Immature natural killer cell (primary cell): ENCODE results near the gene SLC35C1. TPM values are rescaled to one million over a fixed set of nuclear protein-coding genes. Genes with fewer than 3 reads are reported as not detected.

ENCODE experiments used
- DNase-seq, 3 donors: peaks; one replicate each; pipeline ENCODE4 v3.0.0; 2022; ENCODE audit warnings: mixed read lengths in 1 of 3
- H3K27ac Mint-ChIP-seq, 6 donors: one replicate each; pipeline ENCODE4 v1.8.0; 2020; ENCODE audit warnings: mixed read lengths in 6 of 6, mild to moderate bottlenecking in 5 of 6, inconsistent platforms in 4 of 6, moderate library complexity in 3 of 6
- H3K27me3 Mint-ChIP-seq, 3 donors: one replicate each; pipeline ENCODE4 v1.8.0; 2020 to 2021; ENCODE audit warnings: low read depth in 3 of 3, mild to moderate bottlenecking in 3 of 3, mixed read lengths in 3 of 3, moderate library complexity in 3 of 3, inconsistent platforms in 1 of 3
- H3K36me3 Mint-ChIP-seq, 3 donors: one replicate each; pipeline ENCODE4 v1.8.0; 2020; ENCODE audit warnings: mixed read lengths in 3 of 3, inconsistent platforms in 2 of 3, mild to moderate bottlenecking in 2 of 3
- H3K4me1 Mint-ChIP-seq, 2 donors: one replicate each; pipeline ENCODE4 v1.8.0; 2020; ENCODE audit warnings: inconsistent platforms in 2 of 2, mild to moderate bottlenecking in 2 of 2, mixed read lengths in 2 of 2, moderate library complexity in 1 of 2
- H3K4me3 Mint-ChIP-seq, 5 donors: one replicate each; pipeline ENCODE4 v1.8.0; 2020; ENCODE audit warnings: mild to moderate bottlenecking in 5 of 5, mixed read lengths in 5 of 5, inconsistent platforms in 3 of 5, moderate library complexity in 3 of 5
- H3K9me3 Mint-ChIP-seq, 6 donors: one replicate each; pipeline ENCODE4 v1.8.0; 2020; ENCODE audit warnings: mild to moderate bottlenecking in 6 of 6, mixed read lengths in 6 of 6, inconsistent platforms in 4 of 6, moderate library complexity in 3 of 6
- polyA plus RNA-seq, 3 donors: library from polyadenylated mRNA; unstranded; fragments of 300-500 nt; fragmentation: Illumina TruSeq; gene quantifications; one replicate each; pipeline ENCODE4 v1.2.3, GENCODE V29; 2021

SLC35C1 gene
- 10 to 100 TPM in 1 of 3 donors, 1 to 10 TPM in 2; 6.4 to 11.9 (median 7.6) TPM for polyA plus RNA-seq

DNA sequence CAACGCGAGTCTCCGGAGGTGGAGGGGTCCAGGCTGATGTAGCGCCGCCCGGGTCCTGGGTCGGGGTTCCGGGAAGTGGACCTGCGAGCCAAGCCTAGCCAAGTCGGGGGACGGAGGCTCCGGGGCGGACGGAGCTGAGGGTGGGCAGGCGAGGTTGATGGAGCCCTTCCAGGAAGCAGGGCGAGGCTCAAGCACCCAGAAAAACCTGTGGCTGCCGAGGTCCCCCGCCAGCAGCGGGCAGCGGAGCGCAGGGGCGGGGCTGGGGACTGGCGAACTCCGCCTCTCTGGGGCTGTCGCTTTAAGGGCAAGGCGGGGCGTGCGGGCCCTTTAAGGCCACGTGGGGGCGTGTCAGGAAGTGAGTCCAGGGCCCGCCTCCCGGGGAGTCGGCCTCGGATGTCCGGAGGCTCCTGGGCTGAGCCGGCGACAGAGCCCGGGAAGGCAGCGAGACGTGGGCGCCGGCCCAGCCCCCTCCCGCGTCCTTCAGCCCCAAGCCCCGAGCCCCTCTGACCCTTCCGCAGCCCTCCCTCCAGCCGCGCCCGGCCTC lies at the start of gene SLC35C1:
Gene SLC35C1 (plus strand): TSS at position 389 of the 544 bp plus-strand sequence. CDS start 653 bp downstream, outside the sequence.
- no peaks in the 10 kb centered on the region for H3K9me3 Mint-ChIP-seq
- peak within 1 kb of the TSS; percentile 74 to 92 (median 87) for H3K27ac Mint-ChIP-seq
- peaks cover 0 to 5% (median 0%) of the 10 kb centered on the region in 3 donors for H3K36me3 Mint-ChIP-seq
- DNase-seq = peak; percentile 92 to 94 (median 93)
- H3K27me3 Mint-ChIP-seq = peaks cover 2 to 5% (median 5%) of the 10 kb centered on the region in 3 donors
- peaks cover 35 to 43% of the 10 kb centered on the region in 2 donors for H3K4me1 Mint-ChIP-seq
- H3K4me3 Mint-ChIP-seq = peak within 1 kb of the TSS; percentile 82 to 95 (median 92)

DNA sequence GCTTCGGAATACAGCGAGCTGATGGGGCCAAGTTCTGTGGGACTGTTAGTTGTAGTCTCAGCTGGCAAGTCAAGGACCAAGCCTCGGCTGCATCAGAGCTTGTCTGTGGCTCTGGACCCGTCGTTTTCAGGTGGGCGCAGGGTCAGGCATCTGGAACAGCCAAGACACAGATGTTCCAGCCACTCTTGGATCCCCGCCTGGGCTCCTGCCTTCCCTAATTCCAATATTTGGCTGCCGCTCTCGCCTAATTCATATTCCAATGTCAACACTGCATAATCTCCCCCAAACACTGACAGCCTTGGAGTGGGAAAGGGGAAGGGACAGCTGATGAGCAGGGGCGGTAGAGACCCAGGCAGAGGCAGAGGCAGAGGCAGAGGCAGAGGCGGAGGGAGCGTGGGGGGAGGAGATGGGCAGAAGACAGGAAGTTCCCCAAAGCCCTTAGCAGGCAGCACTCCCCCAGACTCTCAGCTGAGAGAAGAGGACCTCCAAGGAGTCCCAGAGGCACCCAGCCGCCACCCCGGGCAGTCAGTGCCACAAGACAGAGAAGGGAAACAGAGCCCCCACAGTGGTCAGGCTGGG lies 49.6 kb upstream of the SLC35C1 start:
- no peak for DNase-seq
- no peaks in the 10 kb centered on the region for H3K36me3 Mint-ChIP-seq
- no peak overlapping the region for H3K4me3 Mint-ChIP-seq
- no peaks in the 10 kb centered on the region for H3K9me3 Mint-ChIP-seq
- peaks cover 5 to 13% (median 10%) of the 10 kb centered on the region in 3 donors for H3K27me3 Mint-ChIP-seq
- no peaks in the 10 kb centered on the region for H3K4me1 Mint-ChIP-seq
- no peak overlapping the region for H3K27ac Mint-ChIP-seq

DNA sequence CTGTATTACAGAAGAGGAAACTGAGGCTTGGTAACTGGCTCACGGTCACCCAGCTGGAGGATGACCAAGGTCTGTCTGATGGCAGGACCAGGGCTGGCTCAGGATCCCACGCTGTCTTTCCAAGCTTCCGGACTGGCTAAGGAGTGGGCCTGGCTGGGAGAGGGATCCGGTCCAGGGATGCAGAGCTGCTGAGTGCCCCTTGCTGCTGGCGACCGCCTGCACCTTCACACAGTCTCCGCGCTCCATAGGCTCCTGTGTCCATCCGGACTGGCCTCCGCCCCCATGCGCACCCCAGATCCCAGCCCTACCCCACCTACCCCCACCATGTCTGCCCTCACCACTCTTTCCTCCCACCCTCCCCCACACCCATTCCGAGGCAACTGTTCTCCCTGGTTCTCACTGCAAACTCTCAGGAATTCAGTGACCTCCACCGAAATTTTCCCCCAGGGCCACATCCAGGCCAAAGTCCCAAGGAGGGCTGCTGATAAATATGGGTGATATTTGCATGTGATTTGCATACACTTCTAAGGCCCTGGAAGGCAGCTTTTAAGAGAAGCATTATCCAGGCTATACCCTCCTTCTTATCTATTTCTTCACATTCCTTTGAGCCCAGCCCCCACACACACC lies 48.5 kb upstream of the SLC35C1 start:
- no peaks in the 10 kb centered on the region for H3K36me3 Mint-ChIP-seq
- H3K9me3 Mint-ChIP-seq = no peaks in the 10 kb centered on the region
- DNase-seq = no peak
- no peak overlapping the region for H3K27ac Mint-ChIP-seq
- peaks cover 5 to 8% (median 7%) of the 10 kb centered on the region in 3 donors for H3K27me3 Mint-ChIP-seq
- H3K4me3 Mint-ChIP-seq = no peak overlapping the region
- H3K4me1 Mint-ChIP-seq = no peaks in the 10 kb centered on the region

DNA sequence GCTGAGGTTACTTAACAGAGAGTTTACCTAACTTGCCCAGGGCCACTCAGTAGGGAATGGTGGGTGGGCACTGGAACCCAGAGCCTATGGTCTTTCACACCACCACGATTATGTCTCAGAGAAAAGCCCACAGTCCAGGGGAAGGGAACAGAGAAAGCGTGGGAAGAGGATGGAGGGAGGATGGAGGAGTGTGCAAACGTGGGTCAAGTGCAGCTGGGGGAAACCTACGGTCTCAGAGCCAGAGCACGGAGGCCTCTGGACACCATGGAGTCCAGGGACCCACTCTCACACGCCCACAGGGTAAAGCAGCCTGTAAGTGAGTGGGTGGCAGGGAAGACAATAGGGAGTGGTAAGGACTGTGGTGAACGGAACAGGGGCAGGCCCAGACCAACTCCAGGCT lies 47.3 kb upstream of the SLC35C1 start:
- Mint-ChIP-seq H3K27ac (no peak overlapping the region), H3K4me1 (no peaks in the 10 kb centered on the region)
- DNase-seq = no peak

DNA sequence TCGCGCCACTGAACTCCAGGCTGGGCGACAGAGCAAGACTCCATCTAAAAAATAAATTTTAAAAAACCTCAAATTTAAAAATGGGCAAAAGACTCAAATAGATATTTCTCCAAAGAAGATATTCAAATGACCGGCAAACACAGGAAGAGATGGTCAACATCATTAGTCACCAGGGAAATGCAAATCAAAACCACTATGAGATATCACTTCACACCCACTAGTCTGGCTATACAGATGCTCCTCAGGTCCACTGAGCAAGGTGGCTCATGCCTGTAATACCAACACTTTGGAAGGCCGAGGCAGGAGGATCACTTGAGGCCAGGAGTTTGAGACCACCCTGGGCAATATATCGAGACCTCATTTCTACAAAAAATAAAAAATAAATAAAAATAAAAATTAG lies 43.3 kb upstream of the SLC35C1 start:
- H3K4me3 Mint-ChIP-seq = no peak overlapping the region
- no peak for DNase-seq
- H3K4me1 Mint-ChIP-seq = no peaks in the 10 kb centered on the region
- H3K9me3 Mint-ChIP-seq = no peaks in the 10 kb centered on the region
- H3K36me3 Mint-ChIP-seq = no peaks in the 10 kb centered on the region
- H3K27me3 Mint-ChIP-seq = peaks cover 2 to 22% (median 7%) of the 10 kb centered on the region in 3 donors
- no peak overlapping the region for H3K27ac Mint-ChIP-seq

More for the DNA sequence above, 47.3 kb upstream of the SLC35C1 start:
- Mint-ChIP-seq H3K36me3 (no peaks in the 10 kb centered on the region), H3K27me3 (peaks cover 5 to 7% (median 6%) of the 10 kb centered on the region in 3 donors), H3K4me3 (no peak overlapping the region), H3K9me3 (no peaks in the 10 kb centered on the region)

DNA sequence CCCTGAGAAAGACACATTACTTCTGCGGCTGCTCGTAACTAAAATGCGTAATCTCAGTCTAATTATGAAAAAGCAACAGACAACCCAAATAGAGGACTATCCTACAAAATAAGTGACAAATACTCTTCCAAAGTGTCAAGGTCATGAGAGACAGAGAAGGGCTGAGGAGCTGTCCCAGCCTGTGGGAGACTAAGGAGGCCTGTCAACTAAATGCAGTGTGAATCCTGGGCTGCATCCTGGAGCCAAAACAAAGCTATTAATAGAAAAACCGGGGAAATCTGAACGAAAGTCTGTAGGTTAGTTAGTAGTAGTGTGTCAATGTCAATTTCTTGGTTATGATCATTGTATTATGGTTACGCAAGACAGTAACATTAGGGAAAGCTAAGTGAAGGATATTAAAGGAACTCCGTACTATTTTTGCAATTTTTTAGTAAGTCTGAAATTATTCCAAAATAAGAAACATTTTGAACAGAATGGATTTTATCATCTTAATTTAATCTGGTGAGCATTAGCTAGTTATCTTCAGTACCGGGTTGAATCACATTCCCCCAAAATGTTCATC lies 39.8 kb upstream of the SLC35C1 start:
- Mint-ChIP-seq H3K9me3 (no peaks in the 10 kb centered on the region), H3K4me3 (no peak overlapping the region), H3K36me3 (no peaks in the 10 kb centered on the region), H3K27ac (no peak overlapping the region), H3K27me3 (peaks cover 0 to 18% (median 7%) of the 10 kb centered on the region in 3 donors), H3K4me1 (no peaks in the 10 kb centered on the region)
- no peak for DNase-seq

DNA sequence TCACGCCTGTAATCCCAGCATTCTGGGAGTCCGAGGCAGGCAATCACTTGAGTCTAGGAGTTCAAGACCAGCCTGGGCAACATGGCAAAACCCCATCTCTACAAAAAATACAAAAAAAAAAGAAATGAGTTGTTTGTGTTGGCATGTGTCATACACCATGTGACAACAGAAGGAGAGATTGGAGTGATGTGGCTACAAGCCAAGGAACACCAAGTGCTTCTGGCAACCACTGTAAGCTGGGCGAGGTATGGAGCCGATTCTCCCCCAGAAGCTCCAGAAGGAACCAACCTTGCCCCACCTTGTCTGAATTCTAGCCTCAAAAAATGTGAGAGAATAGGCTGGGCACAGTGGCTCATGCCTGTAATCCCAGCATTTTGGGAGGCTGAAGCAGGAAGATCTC lies 39.1 kb upstream of the SLC35C1 start:
- peaks cover 2% of the 10 kb centered on the region in 2 donors for H3K4me1 Mint-ChIP-seq
- no peak for DNase-seq
- no peaks in the 10 kb centered on the region for H3K9me3 Mint-ChIP-seq
- H3K27ac Mint-ChIP-seq = no peak overlapping the region
- H3K36me3 Mint-ChIP-seq = no peaks in the 10 kb centered on the region
- peaks cover 0 to 18% (median 7%) of the 10 kb centered on the region in 3 donors for H3K27me3 Mint-ChIP-seq
- H3K4me3 Mint-ChIP-seq = no peak overlapping the region

DNA sequence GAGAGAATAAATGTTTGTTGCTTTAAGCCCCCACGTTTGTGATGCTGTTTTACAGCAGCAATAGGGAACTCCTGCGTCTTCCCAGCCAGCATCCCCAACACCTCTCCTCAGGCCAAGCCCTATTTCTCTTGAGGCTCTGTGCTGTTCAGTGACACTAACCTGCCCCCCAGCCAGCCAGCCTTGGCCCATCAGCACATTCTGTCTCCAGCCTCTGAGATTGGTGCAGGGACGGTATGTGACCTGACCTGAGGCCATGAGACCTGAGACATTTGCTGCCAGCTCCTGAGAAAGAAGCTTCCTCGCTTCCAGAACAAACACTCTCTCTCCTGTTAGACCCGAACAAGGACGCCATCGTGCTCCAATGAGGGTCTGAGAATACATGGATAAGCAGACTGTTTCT lies 38.5 kb upstream of the SLC35C1 start:
- no peak for DNase-seq
- Mint-ChIP-seq H3K27ac (no peak overlapping the region), H3K36me3 (no peaks in the 10 kb centered on the region), H3K4me3 (no peak overlapping the region), H3K4me1 (peaks cover 7 to 8% of the 10 kb centered on the region in 2 donors), H3K27me3 (peaks cover 0 to 18% (median 9%) of the 10 kb centered on the region in 3 donors), H3K9me3 (no peaks in the 10 kb centered on the region)

DNA sequence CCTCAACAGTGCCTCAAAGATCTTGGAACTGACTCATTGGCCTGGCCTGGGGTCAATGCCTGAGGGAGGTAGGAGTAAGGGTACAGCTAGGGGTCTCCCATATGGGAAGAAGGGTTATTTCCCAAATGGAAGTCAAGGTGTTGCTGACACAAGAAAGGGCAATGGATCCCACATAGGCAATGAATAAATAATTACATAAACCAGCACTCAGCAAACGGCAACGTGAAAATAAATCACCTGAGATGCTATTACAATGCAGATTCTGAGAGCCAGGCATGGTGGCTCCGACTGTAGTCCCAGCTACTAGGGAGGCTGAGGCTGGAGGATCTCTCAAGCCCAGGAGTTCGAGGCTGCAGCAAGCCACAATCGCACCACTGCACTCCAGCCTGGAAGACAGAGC lies 36.5 kb upstream of the SLC35C1 start:
- H3K27ac Mint-ChIP-seq = no peak overlapping the region
- H3K27me3 Mint-ChIP-seq = peaks cover 0 to 9% (median 8%) of the 10 kb centered on the region in 3 donors
- no peaks in the 10 kb centered on the region for H3K36me3 Mint-ChIP-seq
- no peaks in the 10 kb centered on the region for H3K9me3 Mint-ChIP-seq
- H3K4me1 Mint-ChIP-seq = peaks cover 16 to 21% of the 10 kb centered on the region in 2 donors
- H3K4me3 Mint-ChIP-seq = no peak overlapping the region
- DNase-seq = no peak

DNA sequence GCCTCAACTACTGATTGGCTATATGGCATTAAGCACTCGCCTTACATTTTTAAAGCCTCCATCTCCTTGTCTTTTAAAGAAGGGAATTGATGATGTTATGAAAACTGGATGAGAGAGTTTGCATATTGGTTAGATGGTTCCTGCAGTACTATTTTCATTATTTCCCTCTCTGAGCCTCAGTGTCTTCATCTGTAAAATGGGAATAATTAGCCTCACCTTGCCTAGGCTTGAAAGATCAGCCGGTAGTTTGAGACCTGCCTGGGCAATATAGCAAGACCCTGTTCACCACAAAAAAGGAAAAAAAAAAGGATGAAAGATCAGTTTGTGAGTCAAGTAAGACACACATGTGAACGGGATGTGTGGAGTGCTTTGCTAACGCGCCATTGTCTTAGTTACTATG lies 35.0 kb upstream of the SLC35C1 start:
- Mint-ChIP-seq H3K9me3 (no peaks in the 10 kb centered on the region), H3K4me3 (peak overlapping the region in 3 of 5 donors; percentile 7 to 24 (median 13)), H3K36me3 (no peaks in the 10 kb centered on the region), H3K27me3 (peaks cover 2 to 6% (median 6%) of the 10 kb centered on the region in 3 donors), H3K27ac (no peak overlapping the region), H3K4me1 (peaks cover 16 to 21% of the 10 kb centered on the region in 2 donors)
- DNase-seq = no peak

DNA sequence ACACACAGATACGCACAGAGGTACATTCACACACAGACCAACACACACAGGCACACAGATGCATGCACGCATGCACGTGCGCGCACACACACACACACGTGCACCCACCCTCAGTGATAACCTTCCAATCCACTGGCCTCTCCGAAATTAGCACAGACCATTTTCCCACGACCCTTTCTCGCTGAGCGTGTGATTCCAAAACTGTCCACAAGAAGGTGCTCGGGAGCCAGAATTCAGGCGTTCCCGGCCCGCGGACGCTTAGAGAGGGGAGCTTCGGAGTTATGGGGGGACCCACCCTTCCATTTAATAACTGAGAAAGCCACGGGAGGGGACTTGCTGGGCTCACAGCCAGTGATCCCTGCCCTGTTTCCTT lies 33.8 kb upstream of the SLC35C1 start:
- peak; percentile 45 to 64 (median 57) for DNase-seq
- Mint-ChIP-seq H3K4me3 (peak overlapping the region; percentile 92 to 96 (median 94)), H3K27me3 (peaks cover 2 to 4% (median 2%) of the 10 kb centered on the region in 3 donors), H3K27ac (peak overlapping the region; percentile 42 to 91 (median 82)), H3K36me3 (no peaks in the 10 kb centered on the region), H3K9me3 (no peaks in the 10 kb centered on the region), H3K4me1 (peaks cover 16 to 21% of the 10 kb centered on the region in 2 donors)

DNA sequence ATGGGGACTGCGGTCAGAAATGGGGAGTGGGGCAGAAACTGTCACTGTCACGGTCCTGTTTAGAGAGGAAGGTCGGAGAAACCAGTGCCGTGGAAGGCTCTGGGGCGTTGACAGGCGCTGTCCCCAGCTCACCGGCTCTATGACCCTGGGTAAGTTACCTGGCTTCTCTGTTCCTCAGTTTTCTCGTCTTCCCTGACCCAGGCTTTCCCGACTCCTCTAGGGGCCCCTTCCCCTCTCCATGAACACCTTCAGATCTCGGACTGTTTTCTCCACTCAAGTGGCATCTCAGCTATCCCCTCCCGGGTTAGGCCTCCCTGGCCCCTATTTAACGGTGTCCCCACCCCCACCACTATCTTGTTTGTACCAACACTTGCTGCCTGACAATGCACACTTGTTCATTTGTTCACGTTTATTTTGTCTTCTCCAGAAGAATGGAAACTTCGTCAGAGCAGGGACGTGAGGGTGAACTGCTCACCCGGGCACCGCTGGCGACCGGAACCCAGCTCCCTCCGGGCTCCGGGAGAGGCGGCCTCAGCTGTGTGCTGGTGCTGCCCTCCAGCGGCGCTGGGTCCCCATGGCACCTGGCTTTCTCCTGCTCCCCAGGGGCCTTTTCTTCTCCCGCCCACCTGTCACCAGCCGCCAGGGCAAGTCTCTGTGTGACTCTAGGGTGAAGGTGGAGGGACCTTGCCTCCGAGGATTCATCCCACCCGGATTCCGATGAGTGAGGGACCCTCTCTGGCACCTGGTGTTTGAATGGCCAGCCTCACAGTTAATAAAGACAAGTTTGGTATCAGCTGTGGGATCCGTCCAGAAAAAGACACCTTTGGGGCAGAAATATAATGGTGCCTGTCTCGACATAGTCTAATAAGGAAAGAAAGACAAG lies 33.1 kb upstream of the SLC35C1 start:
- no peaks in the 10 kb centered on the region for H3K9me3 Mint-ChIP-seq
- peaks cover 2 to 4% (median 2%) of the 10 kb centered on the region in 3 donors for H3K27me3 Mint-ChIP-seq
- peak overlapping the region; percentile 92 to 96 (median 94) for H3K4me3 Mint-ChIP-seq
- H3K36me3 Mint-ChIP-seq = no peaks in the 10 kb centered on the region
- DNase-seq = peak; percentile 66 to 70 (median 68)
- H3K27ac Mint-ChIP-seq = peak overlapping the region; percentile 42 to 91 (median 82)
- peaks cover 16 to 21% of the 10 kb centered on the region in 2 donors for H3K4me1 Mint-ChIP-seq

DNA sequence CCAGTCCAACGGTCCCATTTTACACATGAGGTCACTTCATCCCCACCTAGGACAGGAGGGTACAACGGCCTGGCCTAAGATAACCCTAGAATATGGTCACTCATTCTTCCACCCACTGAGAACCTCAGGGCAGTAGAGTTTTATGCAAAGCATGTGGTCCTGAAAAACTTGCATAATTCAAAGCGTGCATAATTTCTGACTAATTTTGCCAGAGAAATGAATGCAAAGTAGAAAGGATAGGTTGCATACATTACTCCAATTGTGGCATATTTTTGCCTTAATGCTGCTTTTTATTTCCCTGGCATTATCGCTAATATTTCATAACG lies 32.5 kb upstream of the SLC35C1 start:
- Mint-ChIP-seq H3K4me1 (peaks cover 16 to 21% of the 10 kb centered on the region in 2 donors), H3K9me3 (no peaks in the 10 kb centered on the region), H3K4me3 (peak overlapping the region; percentile 92 to 96 (median 94)), H3K27ac (peak overlapping the region in 1 of 6 donors; percentile 91), H3K27me3 (peaks cover 2 to 4% (median 2%) of the 10 kb centered on the region in 3 donors), H3K36me3 (no peaks in the 10 kb centered on the region)
- no peak for DNase-seq
